ENCODE results near the gene KIF3A.

DNA sequence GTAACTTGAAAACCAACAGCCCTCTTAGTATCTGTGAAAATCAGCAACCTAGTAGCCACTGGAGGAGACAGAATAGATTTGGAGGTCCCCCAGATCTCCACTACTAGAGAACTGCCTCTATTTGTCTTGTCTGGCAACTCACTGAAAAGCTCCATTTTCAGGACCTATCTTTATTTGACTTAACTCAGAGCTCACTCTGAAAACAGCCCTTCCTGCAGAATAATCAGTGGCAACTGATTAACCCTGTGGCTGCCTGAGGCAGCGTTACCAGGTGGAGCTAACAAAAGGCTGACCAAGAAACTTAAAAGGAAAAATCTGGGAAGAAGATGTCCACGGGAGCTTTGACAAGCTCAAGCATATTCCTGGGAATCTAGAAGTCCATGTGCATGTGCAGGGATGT is 89.9 kb downstream of the KIF3A start:
- TF ChIP-seq POLR2A (IDR thresholded peaks at IDR 0.05; ENCODE audit: low read length) (no peak), GATA1 (IDR thresholded peaks at IDR 0.05; ENCODE audit: low read depth, low read length) (no peak)

Data from erythroblast (primary cell).